ENCODE data around the gene EVI2B.
"Not testable (repeated sequence)": the region's sequence is repeated elsewhere in the genome, so short reads cannot be mapped to it uniquely, and the experiment has no call there.

EVI2B gene

GRCh38 chr17:31311526-31311925, 2.3 kb downstream of the EVI2B start:
- DNase-seq (ENCODE audit: extremely low spot score, insufficient read length, low read depth) (no peak), FAIRE-seq (peak; percentile 74)

GRCh38 chr17:31310886-31311285, 3.0 kb downstream of the EVI2B start:
- DNase-seq (ENCODE audit: extremely low spot score, insufficient read length, low read depth) = no peak
- FAIRE-seq = peak; percentile 67

- DNase-seq (ENCODE audit: extremely low spot score, insufficient read length, low read depth) (no peak), FAIRE-seq (peak; percentile 71)
Measured at GRCh38 chr17:31310260-31310659, 3.6 kb downstream of the EVI2B start.

GRCh38 chr17:31309556-31309955, 4.3 kb downstream of the EVI2B start:
- DNase-seq (ENCODE audit: extremely low spot score, insufficient read length, low read depth) (peak; percentile 26), FAIRE-seq (peak; percentile 92)

GRCh38 chr17:31308372-31309334, 5.2 kb downstream of the EVI2B start:
- FAIRE-seq (no peak), DNase-seq (ENCODE audit: extremely low spot score, insufficient read length, low read depth) (peak; percentile 22)

GRCh38 chr17:31307640-31308039, 6.2 kb downstream of the EVI2B start:
- no peak for DNase-seq (ENCODE audit: extremely low spot score, insufficient read length, low read depth)
- peak; percentile 45 for FAIRE-seq

- FAIRE-seq (no peak), DNase-seq (ENCODE audit: extremely low spot score, insufficient read length, low read depth) (no peak)
Measured at GRCh38 chr17:31299624-31300023, 14.2 kb downstream of the EVI2B start.

- FAIRE-seq (no peak), DNase-seq (ENCODE audit: extremely low spot score, insufficient read length, low read depth) (no peak)
Measured at GRCh38 chr17:31297090-31297489, 16.8 kb downstream of the EVI2B start, which contains the start of gene OMG. Gene OMG (minus strand): TSS chr17:31297239. CDS start chr17:31296331, 908 bp downstream.

GRCh38 chr17:31296142-31296541, 17.7 kb downstream of the EVI2B start:
- DNase-seq (ENCODE audit: extremely low spot score, insufficient read length, low read depth) (no peak), FAIRE-seq (no peak)

GRCh38 chr17:31295489-31295871, 18.4 kb downstream of the EVI2B start:
- no peak for DNase-seq (ENCODE audit: extremely low spot score, insufficient read length, low read depth)

GRCh38 chr17:31294820-31295488, 18.9 kb downstream of the EVI2B start:
- FAIRE-seq = no peak
- DNase-seq (ENCODE audit: extremely low spot score, insufficient read length, low read depth) = no peak

More at GRCh38 chr17:31295489-31295871, 18.4 kb downstream of the EVI2B start:
- FAIRE-seq = no peak

GRCh38 chr17:31294231-31294630, 19.6 kb downstream of the EVI2B start:
- no peak for FAIRE-seq
- DNase-seq (ENCODE audit: extremely low spot score, insufficient read length, low read depth) = no peak

- no peak for DNase-seq (ENCODE audit: extremely low spot score, insufficient read length, low read depth)
- FAIRE-seq = no peak
Measured at GRCh38 chr17:31293581-31293980, 20.3 kb downstream of the EVI2B start.

- FAIRE-seq = no peak
Measured at GRCh38 chr17:31291820-31292219, 22.0 kb downstream of the EVI2B start.

GRCh38 chr17:31289790-31290189, 24.1 kb downstream of the EVI2B start:
- DNase-seq (ENCODE audit: extremely low spot score, insufficient read length, low read depth) (no peak), FAIRE-seq (no peak)

More at GRCh38 chr17:31291820-31292219, 22.0 kb downstream of the EVI2B start:
- no peak for DNase-seq (ENCODE audit: extremely low spot score, insufficient read length, low read depth)

- not testable (repeated sequence) for DNase-seq (ENCODE audit: extremely low spot score, insufficient read length, low read depth); FAIRE-seq
Measured at GRCh38 chr17:31287932-31288331, 25.9 kb downstream of the EVI2B start.

- no peak for FAIRE-seq
- DNase-seq (ENCODE audit: extremely low spot score, insufficient read length, low read depth) = no peak
Measured at GRCh38 chr17:31286587-31286986, 27.3 kb downstream of the EVI2B start.

GRCh38 chr17:31283841-31284240, 30.0 kb downstream of the EVI2B start:
- DNase-seq (ENCODE audit: extremely low spot score, insufficient read length, low read depth) (no peak), FAIRE-seq (no peak)

- FAIRE-seq (no peak), DNase-seq (ENCODE audit: extremely low spot score, insufficient read length, low read depth) (no peak)
Measured at GRCh38 chr17:31281061-31281460, 32.8 kb downstream of the EVI2B start.

- no peak for FAIRE-seq
- DNase-seq (ENCODE audit: extremely low spot score, insufficient read length, low read depth) = no peak
Measured at GRCh38 chr17:31279401-31279800, 34.5 kb downstream of the EVI2B start.

- FAIRE-seq (no peak), DNase-seq (ENCODE audit: extremely low spot score, insufficient read length, low read depth) (no peak)
Measured at GRCh38 chr17:31275116-31275515, 38.7 kb downstream of the EVI2B start.
